NCI-H446 treated with DMSO at 0.1 percent for 48 hours (cell line): Measurements from ENCODE around the gene CDC73.
"Not testable (repeated sequence)": the region's sequence is repeated elsewhere in the genome, so short reads cannot be mapped to it uniquely, and the experiment has no call there.

ENCODE experiments used
- DNase-seq: peaks from one replicate; lab custom pipeline; 2025; lab: John Stamatoyannopoulos, UW

The CDC73 gene

DNA sequence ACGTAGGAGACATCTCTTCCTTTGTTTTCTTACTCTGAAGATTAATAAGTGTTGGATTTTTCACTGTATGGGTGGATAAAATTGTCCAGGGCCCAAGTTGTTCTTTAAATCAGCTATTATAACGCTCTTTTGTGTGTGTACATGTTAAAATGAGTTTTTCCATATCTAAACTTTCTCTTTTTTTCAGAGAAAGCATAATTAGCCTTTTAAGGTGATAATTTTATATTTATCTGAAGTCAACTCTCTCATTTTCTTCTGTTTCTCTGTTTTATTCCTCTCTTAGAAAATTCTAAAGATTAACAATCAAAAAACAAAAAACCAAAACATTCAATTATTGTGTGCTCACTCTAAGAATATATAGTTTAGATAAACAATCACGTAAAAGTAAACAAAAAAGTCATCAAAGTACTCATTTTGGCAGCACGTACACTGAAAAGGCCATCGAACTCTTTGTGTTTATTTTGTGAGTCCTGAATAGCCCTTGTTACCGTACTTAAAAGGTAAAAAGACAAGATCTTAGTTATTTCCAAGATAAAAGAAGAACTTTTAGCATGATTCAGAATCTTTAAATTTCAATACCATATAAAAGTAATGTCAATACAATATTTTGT, 7.2 kb upstream of the CDC73 start:
- no peak for DNase-seq

- DNase-seq: no peak
Observed at GRCh38 chr1:193115629-193116227, 6.1 kb upstream of the CDC73 start.

DNA sequence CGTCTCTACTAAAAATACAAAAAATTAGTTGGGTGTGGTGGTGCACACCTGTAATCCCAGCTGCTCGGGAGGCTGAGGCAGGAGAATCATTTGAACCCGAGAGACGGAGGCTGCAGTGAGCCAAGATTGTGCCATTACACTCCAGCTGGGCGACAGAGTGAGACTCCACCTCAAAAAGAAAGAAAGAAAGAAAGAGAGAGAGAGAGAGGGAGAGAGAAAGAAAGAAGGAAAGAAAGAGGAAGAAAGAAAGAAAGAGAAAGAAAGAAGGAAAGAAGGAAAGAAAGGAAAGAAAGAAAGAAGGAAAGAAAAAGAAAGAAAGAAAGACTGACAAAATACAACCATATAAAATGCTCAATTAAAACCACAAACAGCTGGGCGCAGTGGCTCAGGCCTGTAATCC, 4.7 kb upstream of the CDC73 start:
- not testable (repeated sequence) for DNase-seq

- DNase-seq: no peak
Observed at GRCh38 chr1:193118194-193118593, 3.6 kb upstream of the CDC73 start.

GRCh38 chr1:193118803-193119730, 2.8 kb upstream of the CDC73 start:
- no peak for DNase-seq

DNA sequence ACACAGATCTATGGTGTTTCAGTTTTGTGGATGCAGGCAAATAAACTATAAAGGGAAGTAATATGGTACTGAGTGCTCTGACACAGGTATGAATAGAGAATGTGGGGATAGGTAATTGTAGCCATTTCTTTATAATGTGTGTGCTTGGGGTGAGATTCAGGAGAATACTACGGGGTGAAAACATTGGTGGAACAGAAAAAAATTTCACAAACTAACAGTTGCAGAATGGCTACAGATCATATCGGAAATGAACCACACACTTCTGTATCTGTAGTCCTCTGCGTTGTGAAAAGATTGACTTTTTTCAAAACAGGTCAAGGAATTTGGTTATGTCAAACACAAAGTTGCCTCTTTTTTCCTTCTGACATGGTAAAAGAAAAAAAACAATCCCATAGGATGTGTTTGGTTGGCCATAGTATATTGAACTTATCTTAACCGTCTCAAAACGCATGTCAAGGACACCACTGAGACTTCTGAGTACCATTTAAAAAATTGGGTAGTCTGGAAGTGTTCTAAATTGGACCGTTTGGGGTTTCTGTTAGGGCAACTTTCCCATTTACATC, 1.1 kb upstream of the CDC73 start:
- DNase-seq: no peak

GRCh38 chr1:193123751-193124150, 1.9 kb downstream of the CDC73 start:
- no peak for DNase-seq

GRCh38 chr1:193125369-193125768, 3.5 kb downstream of the CDC73 start:
- DNase-seq: no peak

DNA sequence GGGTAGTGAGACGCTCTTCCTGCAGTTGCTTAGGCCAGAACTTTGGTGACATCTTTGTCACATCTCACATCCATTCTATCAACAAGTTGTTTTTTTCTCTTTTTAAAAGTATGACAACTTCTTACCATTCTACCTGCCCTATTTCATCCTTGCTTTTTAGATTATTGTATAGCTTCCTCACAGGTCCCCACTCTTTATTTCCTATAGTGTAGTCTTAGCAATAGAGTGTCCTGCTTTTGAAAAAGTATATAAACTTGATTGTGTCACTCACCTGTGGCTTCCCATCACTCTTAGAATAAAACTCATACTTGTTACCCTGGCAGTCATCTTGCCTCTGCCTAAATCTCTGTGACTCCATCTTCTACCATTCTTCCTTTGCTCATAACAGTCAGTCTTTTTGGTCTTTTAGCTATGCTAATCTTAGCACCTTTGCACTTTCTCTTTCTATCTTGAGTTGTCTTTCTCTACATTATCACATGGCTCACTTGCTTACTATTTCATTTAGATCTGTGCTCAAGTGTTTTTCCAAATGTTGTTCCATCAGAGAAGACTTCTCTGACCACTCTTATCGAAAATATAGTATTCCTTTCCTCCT, 9.5 kb downstream of the CDC73 start:
- no peak for DNase-seq

DNA sequence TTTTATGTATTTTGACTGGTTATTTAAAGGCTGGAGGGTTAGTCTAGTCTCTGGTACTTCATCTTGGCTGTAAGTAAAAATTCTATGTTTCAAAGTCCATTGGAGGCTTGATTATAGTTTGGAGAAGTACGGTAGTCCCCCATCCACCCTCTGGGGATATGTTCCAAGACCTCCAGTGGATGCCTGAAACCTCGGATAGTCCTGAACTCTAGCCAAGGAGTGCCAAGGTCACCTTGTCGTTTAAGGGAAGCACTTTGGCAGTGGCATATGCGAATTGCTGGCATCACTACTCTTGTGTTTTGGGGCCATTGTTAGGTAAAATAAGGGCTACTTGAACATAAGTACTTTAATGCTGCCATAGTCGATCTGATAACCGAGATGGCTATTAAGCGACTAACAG, 18.4 kb downstream of the CDC73 start:
- no peak for DNase-seq

- DNase-seq: no peak
Observed at GRCh38 chr1:193141804-193142203, 20.0 kb downstream of the CDC73 start.

DNA sequence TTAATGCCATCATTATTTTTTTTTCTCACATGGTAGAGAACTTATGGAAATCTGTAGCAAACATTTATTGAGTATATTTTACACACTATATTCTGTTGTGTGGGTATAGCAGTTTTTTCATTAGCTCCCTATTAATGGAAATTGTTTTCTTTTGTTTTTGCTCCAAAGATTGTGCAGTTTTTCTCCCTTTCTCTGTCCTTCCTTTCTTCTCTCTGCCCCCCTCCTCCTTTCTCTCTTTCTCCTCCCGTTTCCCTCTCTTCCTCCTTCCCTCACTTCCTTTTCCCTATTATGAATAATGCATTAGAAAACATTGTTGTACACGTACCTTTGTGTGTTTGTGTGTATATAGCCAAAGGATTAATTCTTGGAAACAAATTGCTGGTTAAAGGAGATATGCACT, 20.6 kb downstream of the CDC73 start:
- no peak for DNase-seq

GRCh38 chr1:193143285-193143684, 21.5 kb downstream of the CDC73 start:
- peak; percentile 24 for DNase-seq

DNA sequence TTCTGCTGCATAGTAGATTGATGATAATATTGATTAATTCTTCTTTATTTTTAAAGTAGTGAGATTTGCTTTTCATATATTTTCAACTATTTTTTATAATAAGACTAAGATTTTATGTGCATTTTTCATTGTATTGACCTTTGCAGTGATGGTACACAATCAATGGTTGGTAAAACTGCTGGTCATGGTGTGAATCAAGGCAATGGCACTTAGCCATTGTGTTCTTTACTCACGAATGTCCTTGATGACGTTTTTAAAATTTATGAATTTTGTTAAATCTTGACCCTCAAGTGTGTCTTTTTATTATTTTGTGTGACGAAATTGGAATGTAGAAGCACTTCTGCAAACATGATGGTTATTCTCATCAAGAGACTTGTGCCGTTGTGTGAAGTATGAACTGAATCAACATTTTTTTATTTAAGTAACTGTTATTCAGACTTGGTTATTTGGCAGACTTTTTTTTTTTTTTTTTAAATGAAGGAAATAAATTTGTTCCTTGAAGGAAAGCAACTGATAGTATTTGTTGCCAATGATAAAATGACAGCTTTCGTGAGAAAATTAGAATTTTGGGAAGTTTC, 22.6 kb downstream of the CDC73 start:
- DNase-seq: no peak

DNA sequence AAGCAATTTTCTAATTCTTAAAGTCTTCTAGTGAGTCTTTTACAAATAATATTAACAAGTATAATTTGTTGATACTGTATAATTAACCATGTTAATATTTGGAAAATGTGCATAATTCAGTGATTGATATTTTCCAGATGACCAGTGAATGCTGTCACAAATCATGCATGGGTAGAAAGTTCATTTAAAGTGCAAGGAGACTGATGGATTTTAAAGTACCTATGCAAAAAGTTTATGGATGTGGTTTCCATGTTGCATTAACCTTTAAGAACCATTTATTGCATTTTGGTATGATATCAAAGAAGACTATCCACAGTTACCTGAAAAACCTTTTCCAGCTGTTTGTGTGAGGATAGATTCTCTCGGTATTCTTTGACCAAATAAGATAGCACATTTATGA, 23.2 kb downstream of the CDC73 start:
- no peak for DNase-seq

DNA sequence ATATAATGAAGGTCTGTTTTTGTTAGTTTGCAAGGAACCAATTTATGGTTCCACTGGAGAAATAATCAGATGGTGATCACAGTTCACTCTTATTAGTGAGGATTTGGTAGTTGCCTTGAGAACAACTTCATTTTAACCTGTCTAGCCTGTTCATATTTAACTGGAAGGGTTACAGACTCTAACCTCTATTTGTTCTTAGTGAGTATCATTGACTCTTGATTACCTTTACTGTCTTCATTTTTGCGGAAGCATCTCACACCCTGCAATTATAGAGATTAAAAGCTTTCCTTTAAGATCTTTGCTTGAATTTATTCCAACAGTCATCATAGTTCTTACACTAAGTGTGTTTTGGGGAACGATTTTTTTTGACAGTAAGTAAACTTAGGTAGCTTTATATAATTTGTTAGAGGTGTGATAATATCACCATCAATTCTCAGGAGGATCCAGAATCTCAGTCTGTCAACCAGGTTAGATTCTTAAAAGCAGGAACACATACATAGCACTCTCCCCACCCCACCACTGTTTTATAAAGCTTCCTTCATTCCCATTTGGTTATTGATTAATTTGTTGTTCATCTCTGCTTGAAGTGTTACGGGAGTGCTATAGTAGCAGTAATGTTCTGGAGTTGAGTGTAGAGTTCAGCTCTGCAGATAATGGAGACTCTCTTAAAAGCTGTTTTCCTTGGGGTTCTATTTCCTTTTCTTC, 34.4 kb downstream of the CDC73 start:
- DNase-seq: no peak

- DNase-seq: no peak
Observed at GRCh38 chr1:193156822-193157142, 35.0 kb downstream of the CDC73 start.

- no peak for DNase-seq
Observed at GRCh38 chr1:193157360-193157759, 35.5 kb downstream of the CDC73 start.

- no peak for DNase-seq
Observed at GRCh38 chr1:193176113-193176512, 54.3 kb downstream of the CDC73 start.

GRCh38 chr1:193176788-193177187, 55.0 kb downstream of the CDC73 start:
- DNase-seq: no peak

DNA sequence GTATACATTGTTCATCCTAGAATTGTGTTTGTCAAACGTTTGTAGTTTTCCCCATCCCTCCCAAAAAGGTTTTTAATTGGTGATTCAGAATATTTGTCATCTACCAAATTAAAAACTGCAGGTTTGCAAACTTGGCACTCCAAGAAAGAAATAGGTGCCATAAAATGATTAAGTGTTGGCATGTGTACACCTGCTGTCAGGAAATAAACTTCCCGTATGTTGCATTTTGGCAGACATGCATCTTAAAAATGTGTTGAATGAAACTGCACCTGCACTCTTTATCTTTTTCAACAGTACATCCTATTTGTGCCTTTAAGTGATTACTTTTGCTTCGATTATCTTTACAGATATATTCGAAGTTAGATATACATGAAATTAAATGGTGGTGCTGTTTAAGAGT, 57.3 kb downstream of the CDC73 start:
- DNase-seq: no peak

- no peak for DNase-seq
Observed at GRCh38 chr1:193181536-193181935, 59.7 kb downstream of the CDC73 start.
